ENCODE data around the gene SLC22A31.

- no peak for TF ChIP-seq CTCF (IDR thresholded peaks at IDR 0.05)
- no peak for TF ChIP-seq SIN3A (IDR thresholded peaks at IDR 0.05; ENCODE audit: borderline replicate concordance, insufficient read depth, low read depth, low read length)
- TF ChIP-seq POLR2AphosphoS5 (IDR thresholded peaks at IDR 0.05; ENCODE audit: low read depth, low read length), result no peak
- no peak for TF ChIP-seq TCF7L2 (IDR thresholded peaks at IDR 0.05; ENCODE audit: low read depth, low read length)
- no peak for TF ChIP-seq REST (IDR thresholded peaks at IDR 0.05; ENCODE audit: insufficient read depth in 1 of 2, low read depth in 2 of 2, low read length in 1 of 2)
These were observed 27.7 kb downstream of the SLC22A31 start for GRCh38 chr16:89172528-89173173.
